ENCODE results near the gene MGA. TPM values are rescaled to one million over a fixed set of nuclear protein-coding genes. Genes with fewer than 3 reads are reported as not detected.
A peak's percentile ranks its signal among the peaks of the same experiment; 100 is the strongest.

Gene MGA
- total RNA-seq (2013), result 37.7 TPM
- polyA plus RNA-seq (1 to 10 TPM; 2.7 to 6.9 (median 4.2) TPM), polyA minus RNA-seq (10.4 and 15.6 TPM in 2 replicates), total RNA-seq (88.7 to 152 (median 118) reads per million in 11 experiments)

GRCh38 chr15:41660235-41661077, at the start of gene MGA:
MGA (plus strand) TSS chr15:41660405.
- H3K36me3 ChIP-seq (replicated peaks in 1 of 2; ENCODE audit: control insufficient read depth in 1 of 2, insufficient read depth in 2 of 2, low read length in 2 of 2), result no peaks in the 10 kb centered on the region
- H3K4me1 ChIP-seq (ENCODE audit: control insufficient read depth in 1 of 2, insufficient read depth in 2 of 2, low read length in 2 of 2), result peaks cover 29 to 32% of the 10 kb centered on the region in 2 donors
- H3K27me3 ChIP-seq (ENCODE audit: control insufficient read depth in 2 of 2, insufficient read depth in 2 of 2, low read length in 2 of 2), result no peaks in the 10 kb centered on the region
- H3K36me3 Mint-ChIP-seq, result no peaks in the 10 kb centered on the region
- WGBS (ENCODE audit: insufficient coverage), result under 1% methylated on average over 91 of the region's 93 CpGs
- peaks cover 47% of the 10 kb centered on the region for H3K79me2 ChIP-seq (ENCODE audit: insufficient read depth, low read length)
- intact Hi-C loops (cut with micrococcal nuclease), result no loop called here
- TF ChIP-seq CTCF (IDR thresholded peaks at IDR 0.05), result no peak
- peaks cover 11 to 24% (median 20%) of the 10 kb centered on the region in 7 donors for H3K9me3 Mint-ChIP-seq
- H3K4me3 Mint-ChIP-seq, result peak within 1 kb of the TSS; percentile 88 to 91
- peaks cover 39% of the 10 kb centered on the region for H3K4me1 Mint-ChIP-seq
- peak; percentile 89 to 92 (median 92) for DNase-seq
- peak within 1 kb of the TSS; percentile 69 for H3K4me2 ChIP-seq (replicated peaks; ENCODE audit: extremely low read depth, low read length, poor library complexity, severe bottlenecking)
- H4K20me1 ChIP-seq (ENCODE audit: insufficient read depth, low read length), result peaks cover 33% of the 10 kb centered on the region
- H3K27ac Mint-ChIP-seq, result peak within 1 kb of the TSS; percentile 62 to 95 (median 90)
- peaks cover 0 to 18% of the 10 kb centered on the region in 2 donors for H3K9me3 ChIP-seq (replicated peaks in 1 of 2; ENCODE audit: control insufficient read depth in 1 of 2, insufficient read depth in 1 of 2, low read length in 2 of 2)
- peak within 1 kb of the TSS; percentile 90 for H2AFZ ChIP-seq (ENCODE audit: insufficient read depth, low read depth, low read length, poor library complexity, severe bottlenecking)
- H3K4me3 ChIP-seq (replicated peaks in 1 of 3; ENCODE audit: low read depth in 2 of 3, low read length in 3 of 3), result peak within 1 kb of the TSS; percentile 6 to 56 (median 49)
- H3K9ac ChIP-seq (ENCODE audit: insufficient read depth, low read length, poor library complexity, severe bottlenecking), result peak within 1 kb of the TSS; percentile 60
- H3K27me3 Mint-ChIP-seq (ENCODE audit: low read depth in 3 of 3), result peaks cover 2 to 10% (median 2%) of the 10 kb centered on the region in 3 donors
- H3K27ac ChIP-seq (ENCODE audit: low read depth in 1 of 2, low read length in 2 of 2), result peak within 1 kb of the TSS; percentile 84 to 85

GRCh38 chr15:41620536-41621199, 39.5 kb upstream of the MGA start:
- peak overlapping the region; percentile 73 to 83 for H3K4me3 Mint-ChIP-seq
- intact Hi-C loops (cut with micrococcal nuclease), result no loop called here
- WGBS (ENCODE audit: insufficient coverage), result 16% methylated on average over 10 of the region's 18 CpGs
- peaks cover 19% of the 10 kb centered on the region for H3K4me1 Mint-ChIP-seq
- TF ChIP-seq CTCF (IDR thresholded peaks at IDR 0.05), result no peak
- H3K9me3 Mint-ChIP-seq, result peaks cover 6 to 15% (median 7%) of the 10 kb centered on the region in 7 donors
- H3K4me3 ChIP-seq (replicated peaks in 1 of 3; ENCODE audit: low read depth in 2 of 3, low read length in 3 of 3), result peak overlapping the region in 2 of 3 experiments; percentile 40 to 67
- peaks cover 0 to 15% of the 10 kb centered on the region in 2 donors for H3K27me3 ChIP-seq (ENCODE audit: control insufficient read depth in 2 of 2, insufficient read depth in 2 of 2, low read length in 2 of 2)
- peaks cover 0 to 6% of the 10 kb centered on the region in 2 donors for H3K9me3 ChIP-seq (replicated peaks in 1 of 2; ENCODE audit: control insufficient read depth in 1 of 2, insufficient read depth in 1 of 2, low read length in 2 of 2)
- H2AFZ ChIP-seq (ENCODE audit: insufficient read depth, low read depth, low read length, poor library complexity, severe bottlenecking), result peak overlapping the region; percentile 91
- peak overlapping the region in 1 of 7 donors; percentile 20 for H3K27ac Mint-ChIP-seq
- no peaks in the 10 kb centered on the region for H3K36me3 ChIP-seq (replicated peaks in 1 of 2; ENCODE audit: control insufficient read depth in 1 of 2, insufficient read depth in 2 of 2, low read length in 2 of 2)
- no peak overlapping the region for H3K9ac ChIP-seq (ENCODE audit: insufficient read depth, low read length, poor library complexity, severe bottlenecking)
- H3K27me3 Mint-ChIP-seq (ENCODE audit: low read depth in 3 of 3), result peaks cover 6 to 15% (median 9%) of the 10 kb centered on the region in 3 donors
- no peaks in the 10 kb centered on the region for H3K36me3 Mint-ChIP-seq
- H4K20me1 ChIP-seq (ENCODE audit: insufficient read depth, low read length), result no peaks in the 10 kb centered on the region
- peaks cover 4% of the 10 kb centered on the region for H3K79me2 ChIP-seq (ENCODE audit: insufficient read depth, low read length)
- H3K4me1 ChIP-seq (ENCODE audit: control insufficient read depth in 1 of 2, insufficient read depth in 2 of 2, low read length in 2 of 2), result peaks cover 18 to 19% of the 10 kb centered on the region in 2 donors
- H3K27ac ChIP-seq (ENCODE audit: low read depth in 1 of 2, low read length in 2 of 2), result no peak overlapping the region
- H3K4me2 ChIP-seq (replicated peaks; ENCODE audit: extremely low read depth, low read length, poor library complexity, severe bottlenecking), result peak overlapping the region; percentile 68
- DNase-seq, result no peak
